NB4 (cell line): ENCODE data around the gene CIP2A.

ENCODE experiments used
- CTCF ChIP-seq: IDR thresholded peaks from one replicate; pipeline ENCODE4 v1.5.1; 2012; ENCODE audit warnings: low read depth, low read length
- MAX ChIP-seq: IDR thresholded peaks from 2 replicates; pipeline ENCODE4 v1.6.1; 2011; ENCODE audit warnings: low read depth, low read length
- POLR2A ChIP-seq: IDR thresholded peaks from 2 replicates; pipeline ENCODE4 v1.6.1; 2011; ENCODE audit warnings: mild to moderate bottlenecking; ENCODE audit not compliant: insufficient read length; ENCODE audit errors: extremely low read depth

- no peak for TF ChIP-seq POLR2A
- no peak for TF ChIP-seq CTCF
- TF ChIP-seq MAX: no peak
These were observed 40.9 kb downstream of the CIP2A start for GRCh38 chr3:108548304-108548703.
